Neural cell (in vitro differentiated cells): ENCODE data around the gene SLIT3. TPM values are rescaled to one million over a fixed set of nuclear protein-coding genes. Genes with fewer than 3 reads are reported as not detected.

ENCODE experiments used
- H2AFZ ChIP-seq: fragments of 200-600, 300-800 bp; sonication (generic), shearing (Covaris generic); 2 replicates; pipeline ENCODE4 v1.6.0; 2014; ENCODE audit warnings: low read depth, mild to moderate bottlenecking, antibody characterized with exemption, low read length, moderate library complexity
- H3F3A ChIP-seq: fragments of 200-600 bp; shearing (Covaris generic); 2 replicates; pipeline ENCODE4 v1.6.1; 2016; ENCODE audit warnings: mild to moderate bottlenecking, moderate library complexity, mixed read lengths, antibody characterized with exemption, low read length; ENCODE audit not compliant: insufficient read depth, poor library complexity, severe bottlenecking
- H3K27ac ChIP-seq: fragments of 200-600, 300-800 bp; sonication (generic), shearing (Covaris generic); 2 replicates; pipeline ENCODE4 v1.5.1; 2014; ENCODE audit warnings: mild to moderate bottlenecking, low read length, moderate library complexity
- H3K27me3 ChIP-seq: fragments of 300-800, 200-600 bp; sonication (generic), shearing (Covaris generic); 2 replicates; pipeline ENCODE4 v1.6.0; 2014; ENCODE audit warnings: mild to moderate bottlenecking, low read depth, low read length, moderate library complexity; ENCODE audit not compliant: insufficient read depth
- H3K36me3 ChIP-seq: fragments of 300-800, 200-600 bp; sonication (generic), shearing (Covaris generic); 2 replicates; pipeline ENCODE4 v1.5.1; 2014; ENCODE audit warnings: mild to moderate bottlenecking, antibody characterized with exemption, low read length, moderate library complexity; ENCODE audit not compliant: insufficient read depth
- H3K4me2 ChIP-seq: fragments of 300-800, 200-600 bp; sonication (generic), shearing (Covaris generic); 2 replicates; pipeline ENCODE4 v1.6.0; 2014; ENCODE audit warnings: mild to moderate bottlenecking, low read length
- H3K4me3 ChIP-seq: fragments of 300-800, 200-600 bp; sonication (generic), shearing (Covaris generic); 2 replicates; pipeline ENCODE4 v1.5.1; 2014; ENCODE audit warnings: mild to moderate bottlenecking, low read length, moderate library complexity
- H3K79me2 ChIP-seq: fragments of 200-600 bp; shearing (Covaris generic); replicated peaks from 2 replicates; pipeline ENCODE4 v1.6.0; 2014; ENCODE audit warnings: mild to moderate bottlenecking, low read length, moderate library complexity; ENCODE audit not compliant: insufficient read depth
- H3K9ac ChIP-seq: fragments of 300-800, 200-600 bp; sonication (generic), shearing (Covaris generic); 2 replicates; pipeline ENCODE4 v1.6.1; 2016; ENCODE audit warnings: mild to moderate bottlenecking, low read length, mixed read lengths
- H3K9me2 ChIP-seq: fragments of 200-600 bp; shearing (Covaris generic); 2 replicates; pipeline ENCODE4 v1.6.1; 2016; ENCODE audit warnings: mild to moderate bottlenecking, low read length, mixed read lengths; ENCODE audit not compliant: insufficient read depth
- H3K9me3 ChIP-seq: fragments of 200-600, 300-800 bp; sonication (generic), shearing (Covaris generic); 2 replicates; pipeline ENCODE4 v1.6.1; 2016; ENCODE audit warnings: mild to moderate bottlenecking, mixed run types, low read length, moderate library complexity, mixed read lengths
- H4K20me1 ChIP-seq: fragments of 200-600 bp; shearing (Covaris generic); 2 replicates; pipeline ENCODE4 v1.6.1; 2016; ENCODE audit warnings: mild to moderate bottlenecking, mixed run types; ENCODE audit not compliant: insufficient read depth
- CTCF ChIP-seq: fragments of 450-650 bp; IDR thresholded peaks from 2 replicates; pipeline ENCODE4 v1.5.1; 2014; ENCODE audit warnings: antibody characterized with exemption, mild to moderate bottlenecking, moderate library complexity; ENCODE audit not compliant: poor library complexity, severe bottlenecking
- EP300 ChIP-seq: fragments of 450-650 bp; conservative IDR thresholded peaks from 2 replicates; pipeline ENCODE4 v1.6.1; 2014; ENCODE audit warnings: antibody characterized with exemption, mild to moderate bottlenecking, moderate library complexity; ENCODE audit not compliant: poor library complexity, severe bottlenecking
- EZH2 ChIP-seq: fragments of 200-600, 300-800 bp; shearing (Covaris generic), sonication (generic); IDR thresholded peaks from 2 replicates; pipeline ENCODE4 v1.6.1; 2014; ENCODE audit warnings: antibody characterized with exemption, low read length, borderline replicate concordance, mild to moderate bottlenecking; ENCODE audit not compliant: insufficient read depth, poor library complexity, severe bottlenecking
- MXI1 ChIP-seq: fragments of 450-650 bp; conservative IDR thresholded peaks from 2 replicates; pipeline ENCODE4 v1.6.1; 2014; ENCODE audit warnings: antibody characterized with exemption, mild to moderate bottlenecking; ENCODE audit not compliant: poor library complexity, severe bottlenecking
- POLR2AphosphoS5 ChIP-seq: IDR thresholded peaks from 2 replicates; pipeline ENCODE4 v1.6.1; 2012
- RAD21 ChIP-seq: fragments of 450-650 bp; conservative IDR thresholded peaks from 2 replicates; pipeline ENCODE4 v1.6.1; 2014; ENCODE audit warnings: antibody characterized with exemption, mild to moderate bottlenecking, moderate library complexity
- REST ChIP-seq: IDR thresholded peaks from 2 replicates; pipeline ENCODE4 v1.6.1; 2012; ENCODE audit warnings: borderline replicate concordance
- SMC3 ChIP-seq: fragments of 450-650 bp; conservative IDR thresholded peaks from 2 replicates; pipeline ENCODE4 v1.6.1; 2014; ENCODE audit warnings: antibody characterized with exemption, mild to moderate bottlenecking, moderate library complexity; ENCODE audit not compliant: poor library complexity
- TAF1 ChIP-seq: IDR thresholded peaks from 2 replicates; pipeline ENCODE4 v1.6.1; 2012; ENCODE audit warnings: low read depth
- polyA plus RNA-seq: library from polyadenylated mRNA; depleted of rRNA; stranded (reverse); fragments of >200 nt; gene quantifications from 2 replicates; pipeline ENCODE4 v1.2.3, GENCODE V29; 2014

The SLIT3 gene
- polyA plus RNA-seq, 1 donor from 2014 or later = 1.2 TPM

- Histone ChIP-seq H2AFZ (no peak overlapping the region), H3K79me2 (no peaks in the 10 kb centered on the region), H4K20me1 (no peaks in the 10 kb centered on the region), H3K9ac (no peak overlapping the region), H3K9me2 (no peaks in the 10 kb centered on the region), H3K4me2 (no peak overlapping the region), H3F3A (no peaks in the 10 kb centered on the region), H3K9me3 (no peaks in the 10 kb centered on the region), H3K27me3 (no peaks in the 10 kb centered on the region), H3K36me3 (no peaks in the 10 kb centered on the region), H3K4me3 (no peak overlapping the region), H3K27ac (no peak overlapping the region)
- TF ChIP-seq TAF1 (no peak), EP300 (no peak), SMC3 (no peak), REST (no peak)
Observed at GRCh38 chr5:168847511-168848073, 453.3 kb downstream of the SLIT3 start.

GRCh38 chr5:168844922-168845296 lies 456.0 kb downstream of the SLIT3 start:
- Histone ChIP-seq H3K9ac (no peak overlapping the region), H3K9me3 (no peaks in the 10 kb centered on the region), H3K27ac (no peak overlapping the region), H3K9me2 (no peaks in the 10 kb centered on the region), H3K79me2 (no peaks in the 10 kb centered on the region), H3F3A (no peaks in the 10 kb centered on the region), H2AFZ (no peak overlapping the region), H3K4me2 (no peak overlapping the region), H4K20me1 (no peaks in the 10 kb centered on the region), H3K4me3 (no peak overlapping the region), H3K36me3 (no peaks in the 10 kb centered on the region), H3K27me3 (peaks cover 2% of the 10 kb centered on the region)
- no peak for TF ChIP-seq MXI1
- TF ChIP-seq TAF1 = no peak
- no peak for TF ChIP-seq RAD21
- TF ChIP-seq SMC3 = no peak
- TF ChIP-seq REST = no peak
- TF ChIP-seq EZH2 = no peak
- TF ChIP-seq CTCF = no peak
- no peak for TF ChIP-seq EP300
- TF ChIP-seq POLR2AphosphoS5 = no peak
